ENCODE data around the gene PYGM.

- TF ChIP-seq, protein P1, sequence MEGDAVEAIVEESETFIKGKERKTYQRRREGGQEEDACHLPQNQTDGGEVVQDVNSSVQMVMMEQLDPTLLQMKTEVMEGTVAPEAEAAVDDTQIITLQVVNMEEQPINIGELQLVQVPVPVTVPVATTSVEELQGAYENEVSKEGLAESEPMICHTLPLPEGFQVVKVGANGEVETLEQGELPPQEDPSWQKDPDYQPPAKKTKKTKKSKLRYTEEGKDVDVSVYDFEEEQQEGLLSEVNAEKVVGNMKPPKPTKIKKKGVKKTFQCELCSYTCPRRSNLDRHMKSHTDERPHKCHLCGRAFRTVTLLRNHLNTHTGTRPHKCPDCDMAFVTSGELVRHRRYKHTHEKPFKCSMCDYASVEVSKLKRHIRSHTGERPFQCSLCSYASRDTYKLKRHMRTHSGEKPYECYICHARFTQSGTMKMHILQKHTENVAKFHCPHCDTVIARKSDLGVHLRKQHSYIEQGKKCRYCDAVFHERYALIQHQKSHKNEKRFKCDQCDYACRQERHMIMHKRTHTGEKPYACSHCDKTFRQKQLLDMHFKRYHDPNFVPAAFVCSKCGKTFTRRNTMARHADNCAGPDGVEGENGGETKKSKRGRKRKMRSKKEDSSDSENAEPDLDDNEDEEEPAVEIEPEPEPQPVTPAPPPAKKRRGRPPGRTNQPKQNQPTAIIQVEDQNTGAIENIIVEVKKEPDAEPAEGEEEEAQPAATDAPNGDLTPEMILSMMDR (IDR thresholded peaks at IDR 0.05): no peak
- TF ChIP-seq POLR2A (IDR thresholded peaks at IDR 0.05): no peak
Observed at GRCh38 chr11:64792482-64792881, 32.7 kb upstream of the PYGM start.

Measured in lower leg skin (tissue), 3 donors.